Measurements from ENCODE around the gene TRIM67.
"Not testable (repeated sequence)": the region's sequence is repeated elsewhere in the genome, so short reads cannot be mapped to it uniquely, and the experiment has no call there.

The TRIM67 gene

DNA sequence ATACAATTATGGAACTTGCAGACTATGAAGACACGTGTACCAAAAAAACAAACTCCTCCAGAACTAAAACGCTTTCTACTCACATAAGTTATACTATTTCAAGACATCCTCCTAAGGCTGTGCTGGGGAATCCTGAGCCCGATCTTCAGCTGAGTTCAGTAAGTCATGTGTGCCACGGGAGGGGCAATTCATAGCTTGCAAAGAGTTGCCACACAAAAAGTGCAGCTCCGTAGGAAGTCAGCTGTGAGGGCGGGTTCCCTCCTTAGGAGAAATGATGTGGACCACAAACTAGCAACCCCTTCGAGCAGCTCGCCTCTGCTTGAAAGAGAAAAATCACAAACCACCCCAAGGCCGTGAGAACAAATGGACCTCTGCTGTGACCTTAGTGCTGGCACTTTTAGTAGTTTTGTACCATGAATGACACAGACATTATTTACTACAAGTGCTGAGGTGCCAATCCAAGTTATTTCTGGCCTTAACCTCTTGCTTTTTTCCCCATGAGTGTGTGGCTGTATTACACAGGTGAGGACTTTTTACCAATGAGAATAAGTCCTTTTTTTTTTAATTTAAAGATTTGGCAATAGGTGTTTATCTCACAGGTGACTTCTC, 35.8 kb upstream of the TRIM67 start:
- TF ChIP-seq TCF4 (CRISPR knock-in tag; IDR thresholded peaks at IDR 0.05; ENCODE audit: borderline replicate concordance) (no peak), ZFP3 (CRISPR knock-in tag; IDR thresholded peaks at IDR 0.05) (no peak)
- TF ChIP-seq, protein P1, sequence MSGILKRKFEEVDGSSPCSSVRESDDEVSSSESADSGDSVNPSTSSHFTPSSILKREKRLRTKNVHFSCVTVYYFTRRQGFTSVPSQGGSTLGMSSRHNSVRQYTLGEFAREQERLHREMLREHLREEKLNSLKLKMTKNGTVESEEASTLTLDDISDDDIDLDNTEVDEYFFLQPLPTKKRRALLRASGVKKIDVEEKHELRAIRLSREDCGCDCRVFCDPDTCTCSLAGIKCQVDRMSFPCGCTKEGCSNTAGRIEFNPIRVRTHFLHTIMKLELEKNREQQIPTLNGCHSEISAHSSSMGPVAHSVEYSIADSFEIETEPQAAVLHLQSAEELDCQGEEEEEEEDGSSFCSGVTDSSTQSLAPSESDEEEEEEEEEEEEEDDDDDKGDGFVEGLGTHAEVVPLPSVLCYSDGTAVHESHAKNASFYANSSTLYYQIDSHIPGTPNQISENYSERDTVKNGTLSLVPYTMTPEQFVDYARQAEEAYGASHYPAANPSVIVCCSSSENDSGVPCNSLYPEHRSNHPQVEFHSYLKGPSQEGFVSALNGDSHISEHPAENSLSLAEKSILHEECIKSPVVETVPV (CRISPR knock-in tag; IDR thresholded peaks at IDR 0.05), result no peak
- TF ChIP-seq, protein P2, sequence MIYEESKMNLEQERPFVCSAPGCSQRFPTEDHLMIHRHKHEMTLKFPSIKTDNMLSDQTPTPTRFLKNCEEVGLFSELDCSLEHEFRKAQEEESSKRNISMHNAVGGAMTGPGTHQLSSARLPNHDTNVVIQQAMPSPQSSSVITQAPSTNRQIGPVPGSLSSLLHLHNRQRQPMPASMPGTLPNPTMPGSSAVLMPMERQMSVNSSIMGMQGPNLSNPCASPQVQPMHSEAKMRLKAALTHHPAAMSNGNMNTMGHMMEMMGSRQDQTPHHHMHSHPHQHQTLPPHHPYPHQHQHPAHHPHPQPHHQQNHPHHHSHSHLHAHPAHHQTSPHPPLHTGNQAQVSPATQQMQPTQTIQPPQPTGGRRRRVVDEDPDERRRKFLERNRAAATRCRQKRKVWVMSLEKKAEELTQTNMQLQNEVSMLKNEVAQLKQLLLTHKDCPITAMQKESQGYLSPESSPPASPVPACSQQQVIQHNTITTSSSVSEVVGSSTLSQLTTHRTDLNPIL (CRISPR knock-in tag; IDR thresholded peaks at IDR 0.05; ENCODE audit: low read depth), result no peak
- no peak for ATAC-seq

DNA sequence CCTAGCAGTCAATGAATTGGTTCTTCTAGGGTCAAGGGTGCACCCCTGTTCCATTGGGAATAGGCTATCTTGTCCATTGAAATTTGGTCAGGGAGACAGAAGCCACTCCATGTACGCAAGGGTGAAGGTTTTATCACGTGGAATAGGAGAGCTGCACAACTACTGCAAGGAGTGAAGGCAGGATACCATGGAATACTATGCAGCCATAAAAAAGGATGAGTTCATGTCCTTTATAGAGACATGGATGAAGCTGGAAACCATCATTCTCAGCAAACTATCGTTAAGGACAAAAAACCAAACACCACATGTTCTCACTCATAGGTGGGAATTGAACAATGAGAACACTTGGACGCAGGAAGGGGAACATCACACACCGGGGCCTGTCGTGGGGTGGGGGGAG, 34.8 kb upstream of the TRIM67 start:
- ATAC-seq, result not testable (repeated sequence)

DNA sequence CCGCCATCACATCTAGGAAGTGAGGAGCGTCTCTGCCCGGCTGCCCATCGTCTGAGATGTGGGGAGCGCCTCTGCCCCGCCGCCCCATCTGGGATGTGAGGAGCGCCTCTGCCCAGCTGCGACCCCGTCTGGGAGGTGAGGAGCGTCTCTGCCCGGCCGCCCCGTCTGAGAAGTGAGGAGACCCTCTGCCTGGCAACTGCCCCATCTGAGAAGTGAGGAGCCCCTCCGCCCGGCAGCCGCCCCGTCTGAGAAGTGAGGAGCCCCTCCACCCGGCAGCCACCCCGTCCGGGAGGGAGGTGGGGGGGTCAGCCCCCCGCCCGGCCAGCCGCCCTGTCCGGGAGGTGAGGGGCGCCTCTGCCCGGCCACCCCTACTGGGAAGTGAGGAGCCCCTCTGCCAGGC, 33.4 kb upstream of the TRIM67 start:
- ATAC-seq, result not testable (repeated sequence)

DNA sequence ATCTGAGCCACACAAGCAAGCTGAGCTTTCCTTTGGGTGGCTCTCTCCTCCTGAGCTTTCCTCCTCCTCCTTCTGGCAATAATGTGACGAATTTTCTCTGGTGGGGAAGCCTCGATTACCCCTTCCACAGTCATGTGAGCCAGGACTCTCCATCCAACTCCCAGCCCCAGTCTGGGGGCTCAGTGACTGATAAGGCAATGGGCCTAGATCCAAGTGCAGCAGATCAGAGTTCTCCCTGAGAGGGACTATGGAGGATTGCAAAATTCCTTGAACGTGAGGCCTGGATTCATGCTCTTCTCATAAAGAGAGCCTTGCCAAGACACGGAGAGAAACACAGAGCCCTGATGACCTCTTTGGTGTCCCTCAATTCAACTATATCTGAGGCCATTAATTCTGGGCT, 31.3 kb upstream of the TRIM67 start:
- no peak for TF ChIP-seq RARB (CRISPR knock-in tag; IDR thresholded peaks at IDR 0.05)
- TF ChIP-seq, protein P3, sequence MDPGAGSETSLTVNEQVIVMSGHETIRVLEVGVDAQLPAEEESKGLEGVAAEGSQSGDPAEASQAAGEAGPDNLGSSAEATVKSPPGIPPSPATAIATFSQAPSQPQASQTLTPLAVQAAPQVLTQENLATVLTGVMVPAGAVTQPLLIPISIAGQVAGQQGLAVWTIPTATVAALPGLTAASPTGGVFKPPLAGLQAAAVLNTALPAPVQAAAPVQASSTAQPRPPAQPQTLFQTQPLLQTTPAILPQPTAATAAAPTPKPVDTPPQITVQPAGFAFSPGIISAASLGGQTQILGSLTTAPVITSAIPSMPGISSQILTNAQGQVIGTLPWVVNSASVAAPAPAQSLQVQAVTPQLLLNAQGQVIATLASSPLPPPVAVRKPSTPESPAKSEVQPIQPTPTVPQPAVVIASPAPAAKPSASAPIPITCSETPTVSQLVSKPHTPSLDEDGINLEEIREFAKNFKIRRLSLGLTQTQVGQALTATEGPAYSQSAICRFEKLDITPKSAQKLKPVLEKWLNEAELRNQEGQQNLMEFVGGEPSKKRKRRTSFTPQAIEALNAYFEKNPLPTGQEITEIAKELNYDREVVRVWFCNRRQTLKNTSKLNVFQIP (CRISPR knock-in tag; IDR thresholded peaks at IDR 0.05; ENCODE audit: borderline replicate concordance, low read depth), result no peak
- TF ChIP-seq, protein P4, sequence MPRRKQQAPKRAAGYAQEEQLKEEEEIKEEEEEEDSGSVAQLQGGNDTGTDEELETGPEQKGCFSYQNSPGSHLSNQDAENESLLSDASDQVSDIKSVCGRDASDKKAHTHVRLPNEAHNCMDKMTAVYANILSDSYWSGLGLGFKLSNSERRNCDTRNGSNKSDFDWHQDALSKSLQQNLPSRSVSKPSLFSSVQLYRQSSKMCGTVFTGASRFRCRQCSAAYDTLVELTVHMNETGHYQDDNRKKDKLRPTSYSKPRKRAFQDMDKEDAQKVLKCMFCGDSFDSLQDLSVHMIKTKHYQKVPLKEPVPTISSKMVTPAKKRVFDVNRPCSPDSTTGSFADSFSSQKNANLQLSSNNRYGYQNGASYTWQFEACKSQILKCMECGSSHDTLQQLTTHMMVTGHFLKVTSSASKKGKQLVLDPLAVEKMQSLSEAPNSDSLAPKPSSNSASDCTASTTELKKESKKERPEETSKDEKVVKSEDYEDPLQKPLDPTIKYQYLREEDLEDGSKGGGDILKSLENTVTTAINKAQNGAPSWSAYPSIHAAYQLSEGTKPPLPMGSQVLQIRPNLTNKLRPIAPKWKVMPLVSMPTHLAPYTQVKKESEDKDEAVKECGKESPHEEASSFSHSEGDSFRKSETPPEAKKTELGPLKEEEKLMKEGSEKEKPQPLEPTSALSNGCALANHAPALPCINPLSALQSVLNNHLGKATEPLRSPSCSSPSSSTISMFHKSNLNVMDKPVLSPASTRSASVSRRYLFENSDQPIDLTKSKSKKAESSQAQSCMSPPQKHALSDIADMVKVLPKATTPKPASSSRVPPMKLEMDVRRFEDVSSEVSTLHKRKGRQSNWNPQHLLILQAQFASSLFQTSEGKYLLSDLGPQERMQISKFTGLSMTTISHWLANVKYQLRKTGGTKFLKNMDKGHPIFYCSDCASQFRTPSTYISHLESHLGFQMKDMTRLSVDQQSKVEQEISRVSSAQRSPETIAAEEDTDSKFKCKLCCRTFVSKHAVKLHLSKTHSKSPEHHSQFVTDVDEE (CRISPR knock-in tag; IDR thresholded peaks at IDR 0.05), result no peak
- no peak for TF ChIP-seq PPARA (CRISPR knock-in tag; IDR thresholded peaks at IDR 0.05; ENCODE audit: borderline replicate concordance)
- TF ChIP-seq, protein P5, sequence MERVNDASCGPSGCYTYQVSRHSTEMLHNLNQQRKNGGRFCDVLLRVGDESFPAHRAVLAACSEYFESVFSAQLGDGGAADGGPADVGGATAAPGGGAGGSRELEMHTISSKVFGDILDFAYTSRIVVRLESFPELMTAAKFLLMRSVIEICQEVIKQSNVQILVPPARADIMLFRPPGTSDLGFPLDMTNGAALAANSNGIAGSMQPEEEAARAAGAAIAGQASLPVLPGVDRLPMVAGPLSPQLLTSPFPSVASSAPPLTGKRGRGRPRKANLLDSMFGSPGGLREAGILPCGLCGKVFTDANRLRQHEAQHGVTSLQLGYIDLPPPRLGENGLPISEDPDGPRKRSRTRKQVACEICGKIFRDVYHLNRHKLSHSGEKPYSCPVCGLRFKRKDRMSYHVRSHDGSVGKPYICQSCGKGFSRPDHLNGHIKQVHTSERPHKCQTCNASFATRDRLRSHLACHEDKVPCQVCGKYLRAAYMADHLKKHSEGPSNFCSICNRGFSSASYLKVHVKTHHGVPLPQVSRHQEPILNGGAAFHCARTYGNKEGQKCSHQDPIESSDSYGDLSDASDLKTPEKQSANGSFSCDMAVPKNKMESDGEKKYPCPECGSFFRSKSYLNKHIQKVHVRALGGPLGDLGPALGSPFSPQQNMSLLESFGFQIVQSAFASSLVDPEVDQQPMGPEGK (CRISPR knock-in tag; IDR thresholded peaks at IDR 0.05; ENCODE audit: borderline replicate concordance), result no peak
- TF ChIP-seq TOX (CRISPR knock-in tag; IDR thresholded peaks at IDR 0.05; ENCODE audit: borderline replicate concordance), result no peak
- no peak for TF ChIP-seq ZNF565 (CRISPR knock-in tag; conservative IDR thresholded peaks at IDR 0.05; ENCODE audit: low read depth)
- TF ChIP-seq ZNF70 (CRISPR knock-in tag; IDR thresholded peaks at IDR 0.05), result no peak
- TF ChIP-seq ARNTL (CRISPR knock-in tag; IDR thresholded peaks at IDR 0.05; ENCODE audit: borderline replicate concordance, low read depth), result no peak
- TF ChIP-seq GLIS3 (CRISPR knock-in tag; IDR thresholded peaks at IDR 0.05), result no peak
- TF ChIP-seq ZC3H10 (CRISPR knock-in tag; IDR thresholded peaks at IDR 0.05), result no peak
- no peak for TF ChIP-seq ZNF8 (CRISPR knock-in tag; IDR thresholded peaks at IDR 0.05)
- no peak for TF ChIP-seq ESRRG (CRISPR knock-in tag; IDR thresholded peaks at IDR 0.05)
- TF ChIP-seq, protein P1 (CRISPR knock-in tag; IDR thresholded peaks at IDR 0.05), result no peak
- no peak for TF ChIP-seq ISL1 (CRISPR knock-in tag; IDR thresholded peaks at IDR 0.05)
- no peak for TF ChIP-seq SNAI2 (CRISPR knock-in tag; IDR thresholded peaks at IDR 0.05)
- TF ChIP-seq ZFP3 (CRISPR knock-in tag; IDR thresholded peaks at IDR 0.05), result no peak
- TF ChIP-seq, protein P2 (CRISPR knock-in tag; IDR thresholded peaks at IDR 0.05; ENCODE audit: low read depth), result no peak
- ATAC-seq, result no peak

DNA sequence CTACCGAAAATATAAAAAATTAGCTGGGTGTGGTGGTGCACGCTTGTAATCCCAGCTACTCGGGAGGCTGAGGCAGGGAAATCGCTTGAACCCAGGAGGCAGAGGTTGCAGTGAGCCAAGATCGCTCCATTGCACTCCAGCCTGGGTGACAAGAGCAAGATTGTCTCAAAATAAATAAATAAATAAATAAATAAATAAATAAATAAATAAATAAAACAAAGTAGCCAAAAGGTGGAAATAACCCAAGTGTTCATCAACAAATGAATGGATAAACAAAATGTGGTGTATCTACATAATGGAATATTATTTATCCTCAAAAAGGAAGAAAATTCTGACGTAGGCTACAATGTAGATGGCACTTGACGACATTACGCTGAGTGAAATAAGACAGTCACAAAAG, 29.3 kb upstream of the TRIM67 start:
- not testable (repeated sequence) for ATAC-seq

Measured in SK-N-SH treated with all-trans-retinoic acid at 6 μM for 48 hours (cell line).